Fibroblast of mammary gland (primary cell): ENCODE measurements around the gene PSMD1.
A peak's percentile ranks its signal among the peaks of the same experiment; 100 is the strongest.

Experiments
- DNase-seq: peaks from one replicate; pipeline ENCODE4 v3.0.0-alpha.2; 2010; ENCODE audit warnings: low read depth
- H3K4me3 ChIP-seq: 2 replicates; pipeline ENCODE4 v1.5.1; 2011; ENCODE audit warnings: low read depth, mild to moderate bottlenecking, low read length, moderate library complexity; ENCODE audit not compliant: control insufficient read depth
- TF ChIP-seq, protein P1 (sequence below): conservative IDR thresholded peaks from 2 replicates; pipeline ENCODE4 v1.5.1; 2011; ENCODE audit warnings: low read depth, low read length, inconsistent platforms; ENCODE audit not compliant: control insufficient read depth, insufficient read depth

Gene PSMD1

DNA sequence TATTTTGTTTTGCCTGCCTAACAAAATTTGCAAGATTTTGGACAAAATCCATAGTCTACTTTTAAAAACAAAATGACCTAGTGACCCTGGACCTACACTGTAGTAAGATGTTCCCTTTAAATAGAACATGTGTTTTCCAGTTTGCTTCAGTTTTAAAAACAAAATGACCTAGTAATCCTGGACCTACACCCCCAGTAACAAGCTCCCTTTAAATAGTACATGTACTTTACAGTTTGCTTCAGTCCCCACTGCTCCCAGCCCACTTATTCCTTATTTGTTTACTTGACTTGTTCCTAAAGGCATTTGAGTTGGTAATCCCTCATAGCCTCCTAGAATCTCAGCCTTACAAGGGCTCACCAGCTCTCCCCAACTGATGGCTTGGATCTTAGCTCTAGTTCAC, 102.6 kb downstream of the PSMD1 start:
- TF ChIP-seq, protein P1, sequence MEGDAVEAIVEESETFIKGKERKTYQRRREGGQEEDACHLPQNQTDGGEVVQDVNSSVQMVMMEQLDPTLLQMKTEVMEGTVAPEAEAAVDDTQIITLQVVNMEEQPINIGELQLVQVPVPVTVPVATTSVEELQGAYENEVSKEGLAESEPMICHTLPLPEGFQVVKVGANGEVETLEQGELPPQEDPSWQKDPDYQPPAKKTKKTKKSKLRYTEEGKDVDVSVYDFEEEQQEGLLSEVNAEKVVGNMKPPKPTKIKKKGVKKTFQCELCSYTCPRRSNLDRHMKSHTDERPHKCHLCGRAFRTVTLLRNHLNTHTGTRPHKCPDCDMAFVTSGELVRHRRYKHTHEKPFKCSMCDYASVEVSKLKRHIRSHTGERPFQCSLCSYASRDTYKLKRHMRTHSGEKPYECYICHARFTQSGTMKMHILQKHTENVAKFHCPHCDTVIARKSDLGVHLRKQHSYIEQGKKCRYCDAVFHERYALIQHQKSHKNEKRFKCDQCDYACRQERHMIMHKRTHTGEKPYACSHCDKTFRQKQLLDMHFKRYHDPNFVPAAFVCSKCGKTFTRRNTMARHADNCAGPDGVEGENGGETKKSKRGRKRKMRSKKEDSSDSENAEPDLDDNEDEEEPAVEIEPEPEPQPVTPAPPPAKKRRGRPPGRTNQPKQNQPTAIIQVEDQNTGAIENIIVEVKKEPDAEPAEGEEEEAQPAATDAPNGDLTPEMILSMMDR, result no peak
- no peak overlapping the region for H3K4me3 ChIP-seq
- DNase-seq, result peak; percentile 20

DNA sequence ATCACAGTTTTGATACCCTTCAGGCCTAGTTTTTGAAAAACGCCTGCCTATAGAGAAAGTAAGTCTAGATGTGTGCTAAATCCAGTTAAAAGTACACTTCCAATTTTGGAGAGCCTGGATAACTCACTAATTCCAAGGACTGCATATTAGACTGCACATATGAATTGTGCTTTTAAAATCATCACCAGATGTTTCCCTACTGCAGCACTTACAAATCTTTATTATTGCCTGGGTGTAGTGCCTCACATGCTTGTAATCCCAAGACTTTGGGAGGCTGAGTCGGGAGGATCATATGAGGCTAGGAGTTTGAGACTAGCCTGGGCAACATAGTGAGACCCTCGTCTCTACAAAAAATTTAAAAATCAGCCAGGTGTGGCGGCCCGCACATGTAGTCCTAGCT, 104.0 kb downstream of the PSMD1 start:
- DNase-seq, result peak; percentile 62
- TF ChIP-seq, protein P1, result no peak
- no peak overlapping the region for H3K4me3 ChIP-seq

DNA sequence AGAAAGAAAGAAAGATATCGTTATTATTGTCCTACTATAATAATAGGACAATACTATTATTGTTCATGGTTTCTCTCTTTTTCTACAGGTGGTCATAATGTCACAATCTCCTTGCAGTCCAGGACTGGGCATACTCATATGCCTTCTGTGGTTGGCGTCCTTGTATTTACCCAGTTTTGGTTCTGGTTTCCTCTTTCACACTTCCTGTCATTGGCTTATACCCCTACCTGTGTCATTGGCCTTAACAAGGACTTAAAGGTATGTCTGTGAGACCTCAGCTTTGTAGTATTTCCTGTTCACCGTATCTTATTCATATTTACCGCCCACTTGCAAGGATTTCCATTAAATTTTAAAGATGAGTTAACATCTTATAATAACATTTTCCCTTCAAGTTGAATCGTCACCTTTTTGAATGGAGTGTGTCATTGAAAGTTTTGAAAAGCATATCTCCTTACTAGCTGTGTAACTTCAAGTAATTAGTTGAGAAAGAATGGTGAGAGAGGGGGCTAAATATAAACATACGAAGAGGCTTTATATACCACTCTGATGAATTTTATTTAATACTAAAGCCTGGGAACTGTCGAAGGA, 104.7 kb downstream of the PSMD1 start:
- TF ChIP-seq, protein P1, result no peak
- no peak overlapping the region for H3K4me3 ChIP-seq
- no peak for DNase-seq

DNA sequence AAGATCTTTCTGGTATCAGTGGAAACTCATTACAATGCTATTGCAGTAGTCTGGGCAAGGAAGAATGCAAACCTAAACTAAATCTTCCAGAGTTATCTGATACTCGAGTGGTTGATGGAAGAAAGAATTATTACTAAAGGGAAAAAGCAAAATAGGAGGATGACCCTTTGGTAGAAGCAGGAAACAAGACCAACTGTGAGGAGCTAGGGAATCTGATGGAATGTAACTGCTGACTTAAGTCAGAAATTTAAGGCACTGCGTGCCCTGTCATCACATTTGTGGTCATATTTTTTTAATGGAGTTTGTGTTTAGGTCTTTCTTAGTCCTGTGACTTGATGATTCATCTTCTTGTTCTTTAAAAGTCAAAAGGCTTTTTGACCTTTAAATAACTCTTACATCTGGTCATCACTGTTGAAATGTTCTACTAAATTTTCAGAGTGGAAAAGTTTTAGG, 105.2 kb downstream of the PSMD1 start:
- H3K4me3 ChIP-seq, result no peak overlapping the region
- TF ChIP-seq, protein P1, result no peak
- DNase-seq, result peak; percentile 99

DNA sequence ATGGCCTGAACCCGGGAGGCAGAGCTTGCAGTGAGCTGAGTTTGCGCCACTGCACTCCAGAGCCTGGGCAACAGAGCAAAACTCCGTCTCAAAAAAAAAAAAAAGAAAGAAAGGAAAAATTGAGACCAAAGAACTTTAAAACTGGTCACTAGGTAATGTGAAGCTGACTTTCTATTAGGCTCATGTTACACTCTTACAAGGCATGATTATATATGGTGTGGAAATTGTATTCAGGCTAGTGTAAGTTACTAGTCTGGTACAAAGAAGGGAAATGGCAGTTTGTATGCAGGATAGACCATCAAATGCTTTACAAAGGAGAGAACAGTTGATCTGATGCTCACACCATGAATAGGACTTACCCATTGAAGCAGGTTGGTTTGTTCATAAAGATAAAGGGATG, 106.3 kb downstream of the PSMD1 start:
- TF ChIP-seq, protein P1, result no peak
- DNase-seq, result peak; percentile 21
- no peak overlapping the region for H3K4me3 ChIP-seq

DNA sequence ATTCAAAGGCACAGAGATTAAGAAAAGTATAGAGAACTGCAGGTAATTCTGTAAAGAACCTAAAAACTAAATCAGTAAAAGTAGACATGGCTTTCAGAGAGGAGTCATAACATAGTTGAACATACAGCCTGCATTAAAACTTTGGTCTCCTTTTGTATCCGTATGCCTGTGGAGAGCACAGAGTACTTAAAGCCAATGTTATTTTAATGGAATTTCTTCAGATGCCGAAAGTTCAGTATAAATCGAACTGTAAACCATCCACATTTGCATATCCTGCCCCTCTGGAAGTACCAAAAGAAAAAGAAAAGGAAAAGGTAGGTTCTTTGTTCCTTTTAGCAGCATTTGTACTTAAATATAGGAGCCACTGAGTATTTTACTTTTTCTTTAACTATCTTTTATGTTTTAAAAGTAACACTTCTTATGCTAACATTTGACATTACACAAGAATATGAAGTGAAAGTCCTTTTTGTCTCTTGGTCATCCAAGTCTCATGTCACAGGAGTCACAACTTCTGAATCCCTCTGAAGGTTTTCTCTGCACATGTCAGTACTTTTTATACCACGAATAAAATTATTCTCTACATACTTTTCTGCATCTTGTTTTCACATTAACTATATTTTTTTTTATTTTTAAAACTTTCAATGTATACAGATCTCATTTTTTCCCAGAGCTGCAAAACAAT, 106.9 kb downstream of the PSMD1 start:
- TF ChIP-seq, protein P1, result no peak
- no peak for DNase-seq
- H3K4me3 ChIP-seq, result no peak overlapping the region
